Kidney epithelial cell (primary cell): Measurements from ENCODE around the gene GTF2B. TPM values are rescaled to one million over a fixed set of nuclear protein-coding genes. Genes with fewer than 3 reads are reported as not detected.

ENCODE experiments used
- DNase-seq: peaks from one replicate; pipeline ENCODE4 v3.0.0-alpha.2; 2010; ENCODE audit warnings: low read depth
- H3K27me3 ChIP-seq: 2 replicates; pipeline ENCODE4 v1.6.0; 2011; ENCODE audit warnings: low read length; ENCODE audit not compliant: control insufficient read depth, insufficient read depth
- H3K36me3 ChIP-seq: 2 replicates; pipeline ENCODE4 v1.5.1; 2011; ENCODE audit warnings: low read length; ENCODE audit not compliant: control insufficient read depth, insufficient read depth
- H3K4me3 ChIP-seq: 2 replicates; pipeline ENCODE4 v1.5.1; 2011; ENCODE audit warnings: low read depth, mild to moderate bottlenecking, control low read depth, low read length
- CTCF ChIP-seq: IDR thresholded peaks from 2 replicates; pipeline ENCODE4 v1.5.1; 2011; ENCODE audit warnings: mild to moderate bottlenecking, moderate library complexity, low read length, control low read depth, inconsistent platforms; ENCODE audit not compliant: insufficient read depth, poor library complexity, severe bottlenecking
- total RNA-seq: library from RNA; depleted of rRNA; stranded (reverse); fragments of >200 nt; gene quantifications from 2 replicates; pipeline ENCODE4 v1.2.3, GENCODE V29; 2015

Gene GTF2B
- total RNA-seq, 1 donor from 2014 or later: 36.3 TPM

- no peak for DNase-seq
- Histone ChIP-seq H3K27me3 (no peaks in the 10 kb centered on the region), H3K4me3 (no peak overlapping the region), H3K36me3 (no peaks in the 10 kb centered on the region)
- no peak for TF ChIP-seq CTCF
Observed at GRCh38 chr1:88911161-88911560, 19.8 kb upstream of the GTF2B start.

- no peak overlapping the region for H3K4me3 ChIP-seq
- H3K27me3 ChIP-seq: no peaks in the 10 kb centered on the region
- TF ChIP-seq CTCF: no peak
- H3K36me3 ChIP-seq: no peaks in the 10 kb centered on the region
- no peak for DNase-seq
Observed at GRCh38 chr1:88910401-88910800, 19.0 kb upstream of the GTF2B start.

- DNase-seq: no peak
- H3K36me3 ChIP-seq: no peaks in the 10 kb centered on the region
- no peak overlapping the region for H3K4me3 ChIP-seq
- H3K27me3 ChIP-seq: no peaks in the 10 kb centered on the region
- TF ChIP-seq CTCF: no peak
Observed at GRCh38 chr1:88900883-88901282, 9.5 kb upstream of the GTF2B start.

- no peaks in the 10 kb centered on the region for H3K27me3 ChIP-seq
- no peak for DNase-seq
- TF ChIP-seq CTCF: no peak
Observed at GRCh38 chr1:88897070-88897730, 5.8 kb upstream of the GTF2B start.

GRCh38 chr1:88892357-88892877, 1.1 kb upstream of the GTF2B start:
- TF ChIP-seq CTCF: no peak
- H3K4me3 ChIP-seq: no peak overlapping the region

More at GRCh38 chr1:88897070-88897730, 5.8 kb upstream of the GTF2B start:
- H3K36me3 ChIP-seq: no peaks in the 10 kb centered on the region
- H3K4me3 ChIP-seq: no peak overlapping the region

GRCh38 chr1:88891951-88892340, 579 bp upstream of the GTF2B start:
- DNase-seq: no peak
- no peak for TF ChIP-seq CTCF
- Histone ChIP-seq H3K27me3 (no peaks in the 10 kb centered on the region), H3K36me3 (no peaks in the 10 kb centered on the region), H3K4me3 (peak overlapping the region; percentile 86)

More at GRCh38 chr1:88892357-88892877, 1.1 kb upstream of the GTF2B start:
- Histone ChIP-seq H3K27me3 (no peaks in the 10 kb centered on the region), H3K36me3 (no peaks in the 10 kb centered on the region)
- DNase-seq: no peak
